NCI-H1417 (cell line): ENCODE results near the gene ADGRL3.

ENCODE experiments used
- DNase-seq, 3 experiments: peaks; one replicate each; lab custom pipeline; 2025; lab: John Stamatoyannopoulos, UW

The ADGRL3 gene

DNA sequence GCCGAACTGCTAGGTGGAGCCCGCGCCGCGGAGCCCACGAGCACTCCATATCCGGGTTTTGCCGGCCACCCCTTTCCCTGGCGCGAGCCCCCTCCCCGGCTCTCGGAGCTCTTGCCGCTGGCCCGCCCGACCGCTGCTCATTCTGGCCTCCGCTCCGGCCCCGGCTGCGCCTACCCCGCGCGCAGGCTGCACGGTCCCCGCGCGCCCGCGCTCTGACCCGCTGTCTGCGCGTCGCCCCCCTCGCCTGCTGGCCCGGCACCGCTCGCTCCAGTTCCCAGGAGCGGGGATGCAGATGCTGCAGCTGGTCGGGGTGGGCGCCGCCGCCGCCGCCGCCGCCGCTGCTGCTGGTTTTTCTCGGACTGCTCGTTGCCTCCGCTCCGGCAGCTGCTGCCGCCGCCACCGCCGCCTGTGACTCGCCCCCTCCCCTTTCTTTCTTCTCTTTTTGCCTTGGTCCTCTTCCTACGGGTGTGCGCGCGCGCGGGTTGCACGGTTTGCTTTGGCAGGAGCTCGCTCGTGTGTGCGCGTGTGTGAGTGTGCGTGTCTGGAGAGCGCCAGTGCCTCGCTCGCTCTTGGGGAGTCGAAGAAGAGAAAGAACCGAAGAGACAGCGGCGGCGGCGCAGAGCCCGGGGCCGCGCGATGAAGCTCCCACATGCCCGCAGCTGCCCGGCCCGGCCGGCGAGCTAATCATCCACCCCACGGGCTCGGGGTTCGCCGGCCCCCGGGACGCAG, at the start of gene ADGRL3:
ADGRL3 (plus strand) TSS at position 140 of the 729 bp plus-strand sequence.
- DNase-seq: peak; percentile 78 to 94 (median 91)

DNA sequence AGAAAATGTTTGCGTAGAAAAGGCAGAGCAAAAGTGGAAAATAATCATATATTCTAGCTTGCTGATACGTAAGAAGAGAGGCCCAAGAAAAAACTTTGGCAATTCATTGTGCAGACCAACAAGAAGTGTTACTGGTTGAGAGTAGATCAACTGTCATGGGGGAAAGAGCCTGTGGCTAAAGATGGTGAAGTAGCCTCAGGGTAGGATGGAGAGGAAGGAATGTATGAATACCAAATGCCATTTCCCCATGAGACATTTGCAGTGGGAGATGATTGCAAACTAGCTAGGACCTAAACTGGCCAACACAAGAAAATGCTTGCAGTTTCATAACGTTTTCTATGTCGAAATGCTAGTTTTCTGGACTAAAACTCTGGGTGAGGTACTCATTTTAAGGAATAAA, 47.7 kb upstream of the ADGRL3 start:
- DNase-seq: no peak

GRCh38 chr4:61160478-61160877, 39.6 kb upstream of the ADGRL3 start:
- no peak for DNase-seq

DNA sequence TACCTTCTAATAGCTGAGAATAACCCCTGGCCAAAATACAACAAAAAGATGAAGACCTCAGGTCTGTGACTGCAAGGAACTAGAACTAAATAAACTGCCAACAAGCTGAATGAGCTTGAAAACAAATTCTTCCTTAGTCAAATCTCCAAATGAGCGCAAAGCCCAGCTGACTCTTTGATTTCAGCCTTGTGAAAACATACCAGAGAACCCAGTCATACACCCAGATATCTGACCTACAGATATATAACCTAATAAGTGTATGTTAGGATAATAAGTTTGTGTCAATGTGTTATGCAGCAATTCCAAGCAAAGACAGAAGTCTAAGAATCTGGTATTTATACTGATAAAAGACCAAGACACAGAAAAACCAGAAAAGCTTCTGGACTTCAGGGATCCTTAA, 38.0 kb upstream of the ADGRL3 start:
- no peak for DNase-seq

GRCh38 chr4:61173799-61174198, 26.3 kb upstream of the ADGRL3 start:
- no peak for DNase-seq

- DNase-seq: no peak
Measured at GRCh38 chr4:61175495-61175894, 24.6 kb upstream of the ADGRL3 start.

GRCh38 chr4:61177367-61177766, 22.8 kb upstream of the ADGRL3 start:
- no peak for DNase-seq

GRCh38 chr4:61180405-61180804, 19.7 kb upstream of the ADGRL3 start:
- DNase-seq: no peak

DNA sequence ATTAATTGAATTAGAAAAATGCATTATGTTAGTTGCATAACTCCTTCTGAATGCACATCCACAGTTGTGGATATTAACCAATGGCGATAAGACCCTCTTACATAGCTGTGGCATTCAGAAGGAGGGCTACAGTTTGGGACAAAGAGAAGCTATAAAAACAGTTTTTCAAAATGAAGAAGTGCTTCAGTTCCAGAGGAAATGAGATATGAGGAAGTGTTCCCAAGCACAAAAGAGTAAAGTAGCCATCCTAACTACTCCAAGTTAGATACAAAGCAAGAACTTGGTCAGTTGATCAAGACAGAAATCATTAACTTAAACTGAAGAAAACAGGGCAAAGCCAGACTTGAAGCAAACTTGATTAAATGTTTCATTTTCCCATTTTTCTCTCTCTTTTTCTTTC, 17.2 kb upstream of the ADGRL3 start:
- DNase-seq: no peak

GRCh38 chr4:61185288-61185687, 14.8 kb upstream of the ADGRL3 start:
- no peak for DNase-seq

GRCh38 chr4:61192392-61192791, 7.7 kb upstream of the ADGRL3 start:
- no peak for DNase-seq

DNA sequence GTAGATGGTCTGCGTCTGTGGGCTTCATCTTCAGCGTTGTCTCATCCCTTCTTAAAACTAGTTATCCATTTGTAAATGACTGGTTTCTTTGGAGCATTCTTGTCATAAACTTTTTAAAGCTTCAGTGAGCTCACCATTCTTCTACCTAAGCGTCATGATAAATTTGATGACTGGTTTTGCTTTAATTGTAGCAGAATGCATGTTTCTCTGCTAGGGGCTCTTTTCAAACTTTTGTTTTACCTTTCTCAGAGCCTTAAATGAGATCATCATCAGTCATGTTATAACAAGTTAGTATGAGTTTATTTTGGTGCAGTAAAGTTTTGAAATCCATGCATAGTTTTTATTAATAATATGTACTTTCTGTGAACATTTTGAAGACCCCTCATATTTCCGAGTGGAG, 6.3 kb upstream of the ADGRL3 start:
- no peak for DNase-seq

DNA sequence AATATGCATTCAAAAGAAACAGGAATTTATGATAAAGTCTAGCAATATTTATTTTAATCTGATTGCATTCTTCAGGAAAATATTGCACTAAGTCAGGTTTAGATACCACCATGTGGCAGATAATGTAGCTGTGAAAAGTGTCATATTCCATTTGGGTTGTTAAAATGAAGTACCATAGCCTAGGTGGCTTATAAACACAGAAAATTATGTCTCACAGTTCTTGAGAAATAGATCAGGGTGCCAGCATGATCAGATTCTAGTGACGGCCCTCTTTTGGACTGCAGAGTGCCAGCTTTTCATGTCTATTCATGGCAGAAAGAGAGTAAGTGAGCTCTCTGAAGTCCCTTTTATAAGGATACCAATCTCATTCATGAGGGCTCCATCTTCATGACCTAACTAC, 5.6 kb upstream of the ADGRL3 start:
- DNase-seq: no peak

DNA sequence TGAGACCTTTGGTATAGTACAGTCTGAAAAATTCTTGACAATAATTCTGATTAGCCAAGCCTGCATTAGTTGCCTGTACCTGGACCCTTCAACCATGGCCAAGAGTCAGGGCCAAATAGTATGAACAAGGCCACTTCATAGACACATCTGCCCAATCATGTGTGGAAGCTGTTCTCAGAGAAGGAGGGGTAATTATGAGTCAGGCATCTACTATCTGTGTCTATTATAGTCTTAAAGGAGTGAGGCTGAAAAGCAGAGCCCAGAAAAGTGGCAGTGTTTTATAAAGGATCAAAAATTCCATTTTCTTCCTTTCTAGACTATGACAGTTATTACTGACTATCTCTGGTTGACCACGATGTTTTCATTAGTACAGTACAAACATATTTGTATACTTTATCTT, 5.0 kb upstream of the ADGRL3 start:
- no peak for DNase-seq

GRCh38 chr4:61198686-61199085, 1.4 kb upstream of the ADGRL3 start:
- no peak for DNase-seq

DNA sequence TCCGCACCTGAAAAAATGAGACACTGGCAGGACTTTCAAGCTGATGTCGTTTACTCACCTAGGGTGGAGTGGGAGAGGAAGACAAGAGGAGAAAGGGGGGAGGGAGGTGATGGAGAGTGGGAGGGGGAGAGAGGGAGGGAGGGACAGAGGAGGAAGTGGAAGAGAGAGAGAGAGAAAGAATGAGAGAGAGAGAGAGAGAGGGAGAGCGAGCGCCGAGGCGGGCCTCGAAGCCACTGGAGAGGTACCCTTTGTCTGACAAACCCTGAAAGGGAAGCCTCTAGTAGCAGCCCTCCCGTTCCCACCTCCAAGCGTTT, 296 bp upstream of the ADGRL3 start:
- DNase-seq: no peak

GRCh38 chr4:61200916-61201526, 895 bp downstream of the ADGRL3 start:
- DNase-seq: peak; percentile 39 to 83 (median 81)

DNA sequence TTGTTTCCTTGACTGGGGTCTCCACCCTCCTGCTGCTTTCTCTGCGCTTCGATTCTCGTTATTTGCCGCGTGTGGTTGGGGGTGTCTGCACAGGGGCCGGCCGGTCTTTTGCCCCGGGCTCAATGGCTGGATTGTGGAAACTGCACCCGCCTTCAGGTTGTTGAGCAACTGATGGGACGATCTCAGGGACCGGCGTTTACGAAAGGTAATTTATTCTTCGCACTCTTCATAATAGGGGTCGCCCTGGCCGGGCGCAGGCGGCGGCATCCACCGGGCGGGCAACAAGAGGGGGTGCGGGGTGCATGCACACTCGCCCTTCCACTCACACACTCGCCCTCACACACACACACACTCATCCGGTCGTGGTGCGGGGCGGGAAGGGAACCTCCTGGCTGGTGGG, 1.4 kb downstream of the ADGRL3 start:
- peak in 2 of 3 experiments; percentile 49 to 76 for DNase-seq

DNA sequence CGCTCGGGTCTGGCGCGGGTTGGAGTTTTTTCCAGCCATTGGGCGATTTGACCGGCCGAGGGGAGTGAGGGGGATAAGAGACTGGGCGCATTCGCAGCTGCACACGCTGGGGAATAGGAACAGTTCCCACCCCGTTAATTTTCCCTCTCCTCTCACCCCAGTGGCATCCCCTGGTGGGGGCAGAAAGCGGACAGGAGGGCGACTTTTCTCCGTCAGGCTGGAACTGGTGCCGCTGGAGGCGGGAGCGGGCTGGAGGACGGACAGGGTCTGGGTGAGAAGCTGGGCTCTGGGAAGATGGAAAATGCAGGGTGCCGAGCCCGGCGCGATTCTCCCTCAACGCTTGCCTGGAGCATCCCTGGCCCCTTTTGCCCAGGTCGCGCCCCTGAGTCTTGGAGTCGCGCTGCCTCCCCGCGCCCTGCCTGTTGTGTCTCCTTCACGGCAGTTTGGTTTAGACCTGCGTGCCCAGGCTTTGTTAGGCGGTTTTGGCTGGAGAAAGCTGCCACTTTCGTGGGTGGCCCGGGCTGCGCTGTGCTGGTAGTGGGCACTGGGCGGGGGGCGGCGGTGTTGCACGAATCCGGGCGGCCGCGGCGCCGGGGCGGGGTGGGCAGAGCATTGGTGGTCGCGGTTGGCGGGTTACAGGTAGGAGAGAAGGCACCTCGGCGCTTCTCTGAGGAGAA, 2.0 kb downstream of the ADGRL3 start:
- peak; percentile 49 to 76 (median 73) for DNase-seq

DNA sequence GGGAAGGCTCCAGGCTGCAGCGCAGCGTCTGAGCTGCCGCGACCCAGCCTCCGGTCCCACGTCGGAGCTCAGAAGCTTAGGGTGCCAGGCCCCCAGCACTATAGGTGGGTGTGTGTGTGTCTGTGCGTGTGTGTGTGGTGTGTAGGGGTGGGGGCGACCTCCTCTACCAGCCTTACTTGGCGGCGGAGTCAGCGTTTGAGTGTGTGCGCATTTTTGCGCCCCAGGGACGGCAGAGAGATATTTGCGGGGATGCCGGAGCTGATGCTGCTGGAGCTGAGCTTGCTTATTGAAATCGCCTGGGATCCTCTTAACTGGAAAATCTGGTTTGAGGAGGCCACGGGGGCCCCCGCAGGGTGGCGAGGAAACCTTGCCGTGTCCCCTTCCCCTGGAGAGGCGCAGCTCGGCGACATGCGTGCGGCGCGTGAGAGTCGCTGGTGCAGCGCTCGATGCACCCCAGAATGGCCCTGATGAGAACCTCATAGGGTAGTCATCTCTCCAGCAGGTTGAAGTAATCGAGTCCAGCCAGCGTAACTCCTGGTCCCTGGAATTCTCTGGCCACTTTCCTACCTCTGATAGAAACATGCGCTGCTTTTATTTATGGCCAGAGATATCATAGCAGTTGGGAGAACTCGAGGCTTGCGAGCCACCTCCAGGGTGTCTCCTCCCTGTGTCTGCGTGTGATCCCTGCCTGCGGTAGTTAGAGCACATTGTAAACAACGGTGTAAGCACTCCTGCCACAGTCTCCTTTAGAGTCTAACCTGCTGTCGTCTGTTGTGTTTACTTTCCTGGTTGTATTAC, 2.7 kb downstream of the ADGRL3 start:
- peak; percentile 61 to 85 (median 85) for DNase-seq

- no peak for DNase-seq
Measured at GRCh38 chr4:61203436-61203790, 3.3 kb downstream of the ADGRL3 start.

- peak in 1 of 3 experiments; percentile 31 for DNase-seq
Measured at GRCh38 chr4:61204353-61205060, 4.4 kb downstream of the ADGRL3 start.
